GM18499 (cell line): ENCODE data around the gene C1QL3.

Experiments
- ATAC-seq: cut with Tn5 transposase; IDR thresholded peaks from one replicate; pipeline ENCODE4 v1.9.1; 2021; ENCODE audit warnings: moderate number of reproducible peaks; ENCODE audit not compliant: insufficient read depth, unreplicated experiment

Gene C1QL3

GRCh38 chr10:16521311-16522016 lies at the start of gene C1QL3:
Gene C1QL3, minus strand, starts transcription at chr10:16521879. Its CDS starts 814 bp downstream, at chr10:16521065.
- ATAC-seq: no peak

- ATAC-seq: peak; percentile 95
Observed at GRCh38 chr10:16570731-16571130, 49.1 kb upstream of the C1QL3 start.

GRCh38 chr10:16566202-16566805 lies 44.6 kb upstream of the C1QL3 start:
- ATAC-seq: no peak

GRCh38 chr10:16565604-16566003 lies 43.9 kb upstream of the C1QL3 start:
- ATAC-seq: no peak

- ATAC-seq: no peak
Observed at GRCh38 chr10:16562891-16563290, 41.2 kb upstream of the C1QL3 start.

- ATAC-seq: no peak
Observed at GRCh38 chr10:16559236-16559773, 37.6 kb upstream of the C1QL3 start.

- ATAC-seq: no peak
Observed at GRCh38 chr10:16547973-16548372, 26.3 kb upstream of the C1QL3 start.

DNA sequence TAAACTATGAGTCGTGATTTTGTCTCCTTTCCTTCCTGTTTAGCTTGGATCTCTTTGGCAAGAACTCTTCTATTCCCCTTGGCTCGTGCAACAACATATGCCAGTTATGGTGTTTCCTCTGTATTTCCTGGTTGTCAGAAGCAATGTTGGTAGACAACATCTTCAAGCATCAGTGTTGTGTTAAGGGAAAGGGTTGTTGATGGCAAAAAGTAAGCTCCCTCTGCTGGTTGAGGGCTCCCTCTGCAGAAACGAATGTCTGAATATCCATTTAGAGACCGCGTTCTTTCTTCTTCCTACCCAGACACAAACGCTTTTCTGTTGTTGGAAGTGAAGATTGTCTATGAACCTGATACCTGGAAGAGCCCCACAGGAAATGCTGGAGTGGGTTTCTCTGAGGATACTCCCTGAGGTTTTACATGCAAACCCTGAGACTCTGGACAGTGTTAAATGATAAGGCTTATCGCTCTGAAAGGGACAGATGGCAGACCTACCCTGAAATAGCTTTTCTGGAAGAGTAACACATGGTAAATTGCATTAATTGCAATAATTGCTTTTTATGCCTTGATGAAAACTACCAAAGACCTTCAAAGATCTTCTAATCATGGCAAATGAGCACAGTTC lies 23.5 kb upstream of the C1QL3 start:
- no peak for ATAC-seq

GRCh38 chr10:16544591-16544990 lies 22.9 kb upstream of the C1QL3 start:
- ATAC-seq: no peak

DNA sequence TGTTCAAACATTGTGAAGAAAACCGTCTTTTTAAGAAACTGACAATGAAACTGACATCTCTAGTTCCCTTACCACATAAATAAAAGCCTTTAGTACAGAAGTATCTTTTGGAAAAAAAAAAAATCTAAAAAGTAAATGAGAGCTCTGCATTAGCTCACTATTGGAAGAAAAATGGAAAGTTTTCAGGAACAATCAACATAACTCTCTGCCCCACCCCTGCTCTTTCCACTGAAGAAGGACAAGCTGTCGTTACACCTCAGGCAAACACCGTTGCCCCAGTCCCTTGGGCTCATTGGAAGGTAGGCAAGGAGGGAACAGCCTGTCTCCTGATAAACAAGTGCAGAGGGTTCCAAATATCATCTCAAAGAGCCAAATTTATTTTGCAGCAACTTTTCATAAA lies 22.4 kb upstream of the C1QL3 start:
- no peak for ATAC-seq

GRCh38 chr10:16536155-16536554 lies 14.5 kb upstream of the C1QL3 start:
- no peak for ATAC-seq

DNA sequence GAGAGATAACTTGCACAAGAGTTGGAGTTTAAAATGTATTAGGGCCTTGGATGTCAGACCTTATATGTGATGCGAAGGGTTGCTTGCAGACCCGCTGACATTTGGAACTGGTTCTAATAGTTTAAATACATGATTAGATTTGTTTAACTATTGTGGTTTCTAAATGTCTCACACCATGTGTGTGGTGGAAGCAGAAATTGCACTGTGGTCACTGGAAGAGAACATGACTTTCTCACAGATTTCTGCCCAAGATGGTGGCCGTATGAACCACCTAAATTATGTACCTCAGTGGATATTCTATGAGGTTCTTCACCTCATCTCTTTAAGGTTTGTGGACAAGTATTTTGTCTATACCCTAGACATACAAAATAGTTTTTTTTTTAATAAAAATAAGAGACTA lies 8.2 kb upstream of the C1QL3 start:
- ATAC-seq: no peak

DNA sequence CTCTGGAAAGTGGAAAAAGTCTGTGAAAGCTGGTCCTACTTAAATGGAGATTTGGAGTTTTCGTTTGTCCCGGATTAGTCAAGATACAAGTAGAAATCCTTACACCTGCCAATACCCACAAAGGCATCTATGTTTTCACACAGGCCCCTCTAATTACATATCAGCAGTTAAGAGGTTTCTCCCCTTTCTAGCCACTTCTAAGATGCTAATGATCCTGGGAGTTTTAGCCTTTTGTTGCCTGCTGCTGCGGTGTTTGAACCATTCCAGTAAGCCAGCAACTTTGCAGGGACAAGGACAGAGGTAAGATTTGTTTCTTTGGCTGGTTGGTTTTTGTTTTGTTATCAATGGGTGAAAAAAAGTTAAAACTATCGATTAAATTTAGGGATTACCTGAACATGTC lies 5.8 kb upstream of the C1QL3 start:
- ATAC-seq: no peak

DNA sequence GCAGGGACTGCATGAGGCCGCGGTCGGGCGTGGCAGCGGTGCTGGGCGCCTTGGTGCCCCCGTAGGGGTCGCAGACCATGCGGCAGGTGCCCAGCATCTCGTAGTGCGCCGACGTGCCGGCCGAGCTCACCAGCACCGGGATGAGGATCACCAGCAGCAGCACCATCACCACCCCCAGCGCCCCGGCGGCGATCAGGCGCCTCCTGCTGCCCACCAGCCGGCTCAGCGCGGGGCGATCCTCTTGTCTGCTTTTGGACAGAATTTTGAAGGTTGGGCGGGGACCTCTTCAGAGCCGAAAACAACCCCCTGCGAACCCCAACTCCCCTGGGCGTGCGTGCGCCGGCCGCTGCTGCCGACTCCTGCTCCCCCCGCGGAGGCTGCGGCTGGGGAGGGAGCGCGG lies 779 bp downstream of the C1QL3 start:
- ATAC-seq: no peak

GRCh38 chr10:16519908-16520861 lies 1.5 kb downstream of the C1QL3 start:
- no peak for ATAC-seq

DNA sequence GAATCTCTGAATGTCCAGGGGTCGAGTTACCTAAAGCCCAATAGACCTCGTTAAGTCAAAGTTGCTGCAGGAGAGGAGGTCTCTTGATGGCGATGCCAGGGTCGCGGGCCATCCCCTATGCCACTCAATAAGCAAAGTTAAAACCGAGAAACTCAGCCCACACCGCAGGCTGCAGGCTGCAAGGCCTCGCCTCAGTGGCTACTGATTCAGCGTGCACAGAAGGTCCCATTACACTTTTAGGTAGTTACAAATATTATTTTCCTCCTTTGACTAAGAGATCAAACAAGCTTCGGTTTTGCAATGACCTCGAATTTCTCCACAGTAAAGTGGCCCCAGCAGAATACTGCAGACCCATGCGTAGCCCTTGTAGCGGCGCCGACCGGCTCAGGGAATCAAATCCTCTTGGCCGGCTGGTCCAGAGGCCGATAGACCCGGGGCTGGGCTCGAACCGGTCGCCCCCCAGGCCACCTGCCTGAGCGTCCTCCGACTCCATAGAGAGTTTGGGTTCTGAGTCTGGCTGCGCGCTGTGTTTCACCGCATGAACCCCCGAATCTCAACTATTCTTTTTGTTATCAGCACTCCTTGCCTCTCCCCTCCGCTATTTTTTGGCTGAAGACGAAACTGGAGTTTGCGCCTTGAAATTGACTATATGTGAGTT lies 2.3 kb downstream of the C1QL3 start:
- ATAC-seq: no peak

GRCh38 chr10:16518822-16519221 lies 2.9 kb downstream of the C1QL3 start:
- ATAC-seq: no peak

DNA sequence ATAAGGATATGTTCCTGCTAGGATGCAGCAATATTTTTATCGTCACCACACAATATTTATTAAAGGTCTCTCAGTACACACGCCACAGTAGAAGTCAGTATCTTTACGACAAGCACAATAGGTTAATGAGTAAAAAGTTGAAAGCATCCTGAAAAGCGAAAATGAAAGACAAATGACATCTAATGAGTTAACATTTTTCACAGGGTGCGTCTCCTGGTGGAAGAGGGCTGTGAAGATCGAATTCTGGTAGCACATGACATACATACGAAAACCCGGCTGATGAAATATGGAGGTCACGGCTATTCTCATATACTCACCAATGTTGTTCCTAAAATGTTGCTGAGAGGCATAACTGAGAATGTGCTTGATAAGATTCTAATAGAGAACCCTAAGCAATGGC lies 10.8 kb downstream of the C1QL3 start:
- no peak for ATAC-seq

- no peak for ATAC-seq
Observed at GRCh38 chr10:16509996-16510395, 11.7 kb downstream of the C1QL3 start.

DNA sequence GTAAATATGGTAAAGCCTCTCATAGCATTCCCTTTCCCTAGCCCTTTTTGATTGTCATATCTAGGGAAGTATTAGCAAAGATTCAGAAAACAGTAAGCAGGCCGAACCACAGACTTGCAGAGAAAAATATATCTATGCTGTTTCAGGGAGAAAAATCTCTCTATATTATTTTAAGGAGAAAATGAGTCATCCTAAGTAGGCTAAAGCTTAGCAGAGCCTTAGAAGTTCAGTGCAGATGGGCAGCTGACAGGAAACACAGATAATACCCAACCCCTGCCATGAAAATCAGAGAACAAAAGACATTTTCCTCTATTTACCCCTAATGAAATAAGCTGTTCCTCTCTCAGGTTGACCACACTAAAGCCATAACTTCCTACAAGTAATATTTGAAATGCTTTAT lies 16.5 kb downstream of the C1QL3 start:
- ATAC-seq: no peak
